Progenitor cell of endocrine pancreas (in vitro differentiated cells): ENCODE data around the gene MRPL17. TPM values are rescaled to one million over a fixed set of nuclear protein-coding genes. Genes with fewer than 3 reads are reported as not detected.

Source experiments
- DNase-seq: peaks from one replicate; pipeline ENCODE4 v3.0.0; 2021; ENCODE audit warnings: low spot score; ENCODE audit not compliant: unreplicated experiment
- H3K27ac Mint-ChIP-seq: 2 replicates; pipeline ENCODE4 v1.8.0; 2021; ENCODE audit warnings: mild to moderate bottlenecking, moderate library complexity, mixed read lengths
- H3K27me3 Mint-ChIP-seq: 2 replicates; pipeline ENCODE4 v1.8.0; 2021; ENCODE audit warnings: mixed read lengths
- H3K36me3 Mint-ChIP-seq: 2 replicates; pipeline ENCODE4 v1.8.0; 2022; ENCODE audit warnings: mixed read lengths; ENCODE audit not compliant: insufficient read depth
- H3K4me1 Mint-ChIP-seq: 2 replicates; pipeline ENCODE4 v1.8.0; 2021; ENCODE audit warnings: low read depth, mixed read lengths
- H3K4me3 Mint-ChIP-seq: 2 replicates; pipeline ENCODE4 v1.8.0; 2021; ENCODE audit warnings: low read depth, mild to moderate bottlenecking, moderate library complexity, mixed read lengths
- H3K9me3 Mint-ChIP-seq: 2 replicates; pipeline ENCODE4 v1.8.0; 2021; ENCODE audit warnings: low read depth, mixed read lengths
- CTCF ChIP-seq: fragments of 200-600 bp; sonication (generic); IDR thresholded peaks from one replicate; pipeline ENCODE4 v1.5.0; 2021; ENCODE audit warnings: antibody characterized with exemption, mild to moderate bottlenecking; ENCODE audit not compliant: unreplicated experiment
- total RNA-seq: library from RNA; stranded (reverse); gene quantifications from 2 replicates; pipeline ENCODE4 v1.2.1, GENCODE V29; 2021

MRPL17 gene
- total RNA-seq, 1 donor from 2014 or later = 36.5 TPM

- Mint-ChIP-seq H3K4me1 (no peaks in the 10 kb centered on the region), H3K27ac (no peak overlapping the region), H3K27me3 (no peaks in the 10 kb centered on the region), H3K36me3 (no peaks in the 10 kb centered on the region), H3K9me3 (no peaks in the 10 kb centered on the region), H3K4me3 (no peak overlapping the region)
- DNase-seq = no peak
- TF ChIP-seq CTCF = no peak
Measured at GRCh38 chr11:6673523-6674218, 9.5 kb downstream of the MRPL17 start.

- Mint-ChIP-seq H3K27ac (no peak overlapping the region), H3K9me3 (no peaks in the 10 kb centered on the region), H3K36me3 (no peaks in the 10 kb centered on the region), H3K27me3 (no peaks in the 10 kb centered on the region), H3K4me1 (no peaks in the 10 kb centered on the region), H3K4me3 (no peak overlapping the region)
- no peak for DNase-seq
- TF ChIP-seq CTCF = no peak
Measured at GRCh38 chr11:6671991-6672390, 11.1 kb downstream of the MRPL17 start.

GRCh38 chr11:6670202-6670830 lies 12.8 kb downstream of the MRPL17 start:
- no peak for TF ChIP-seq CTCF

GRCh38 chr11:6667733-6668374 lies 15.3 kb downstream of the MRPL17 start:
- H3K27me3 Mint-ChIP-seq = peaks cover 8% of the 10 kb centered on the region
- H3K27ac Mint-ChIP-seq = no peak overlapping the region
- H3K4me1 Mint-ChIP-seq = no peaks in the 10 kb centered on the region
- DNase-seq = no peak
- no peak overlapping the region for H3K4me3 Mint-ChIP-seq
- no peaks in the 10 kb centered on the region for H3K36me3 Mint-ChIP-seq
- no peaks in the 10 kb centered on the region for H3K9me3 Mint-ChIP-seq
- TF ChIP-seq CTCF = peak; percentile 61

More at GRCh38 chr11:6670202-6670830, 12.8 kb downstream of the MRPL17 start:
- no peaks in the 10 kb centered on the region for H3K36me3 Mint-ChIP-seq
- H3K4me1 Mint-ChIP-seq = no peaks in the 10 kb centered on the region
- no peak overlapping the region for H3K27ac Mint-ChIP-seq
- no peaks in the 10 kb centered on the region for H3K9me3 Mint-ChIP-seq
- H3K4me3 Mint-ChIP-seq = no peak overlapping the region
- no peaks in the 10 kb centered on the region for H3K27me3 Mint-ChIP-seq
- DNase-seq = no peak

- Mint-ChIP-seq H3K27ac (no peak overlapping the region), H3K9me3 (no peaks in the 10 kb centered on the region), H3K4me3 (no peak overlapping the region), H3K4me1 (peaks cover 4% of the 10 kb centered on the region), H3K27me3 (peaks cover 11% of the 10 kb centered on the region), H3K36me3 (no peaks in the 10 kb centered on the region)
- no peak for TF ChIP-seq CTCF
- no peak for DNase-seq
Measured at GRCh38 chr11:6666302-6667183, 16.6 kb downstream of the MRPL17 start.
